B cell (primary cell): Measurements from ENCODE around the gene QRICH1. TPM values are rescaled to one million over a fixed set of nuclear protein-coding genes. Genes with fewer than 3 reads are reported as not detected.

Source experiments
- ATAC-seq: fragments of 200-7000 bp; cut with Tn5 transposase; one replicate; pipeline ENCODE4 v1.10.0; 2021; ENCODE audit warnings: low read depth, mild to moderate bottlenecking, moderate number of reproducible peaks, moderate library complexity
- CTCF ChIA-PET: fragments of 350-600 bp; sonication (Branson Sonifier 250); formaldehyde crosslinking; loops from one replicate; lab custom pipeline; 2021; ENCODE audit warnings: antibody characterized with exemption, inconsistent platforms; lab: Charles Lee
- POLR2A ChIA-PET: fragments of 350-600 bp; sonication (Branson Sonifier 250); formaldehyde crosslinking; loops from one replicate; lab custom pipeline; 2021; ENCODE audit warnings: antibody characterized with exemption; lab: Charles Lee
- DNase-seq: peaks from one replicate; pipeline ENCODE4 v3.0.0; 2013
- H2AFZ ChIP-seq: 2 replicates; pipeline ENCODE4 v1.6.1; 2012; ENCODE audit warnings: mild to moderate bottlenecking, low read depth, low read length; ENCODE audit not compliant: insufficient read depth, poor library complexity, severe bottlenecking
- H3K27ac ChIP-seq, 2 donors: 1 replicate in 1 of 2; 2 replicates in 1 of 2; pipeline ENCODE4 v1.5.1; 2012 to 2013; ENCODE audit warnings: low read length in 2 of 2, mild to moderate bottlenecking in 2 of 2, moderate library complexity in 1 of 2
- H3K27me3 ChIP-seq, 4 experiments: fragments of 200-600 bp in 1 of 4; sonication (generic) in 1 of 4; replicated peaks in 1 of 4; 1 replicate in 2 of 4; 2 replicates in 2 of 4; pipeline versions ENCODE4 v1.6.1 to v1.7.0; 2013 to 2016; ENCODE audit warnings: low read length in 3 of 4, mild to moderate bottlenecking in 2 of 4, mixed read lengths in 1 of 4, moderate library complexity in 1 of 4; ENCODE audit not compliant: insufficient read depth in 4 of 4, control insufficient read depth in 3 of 4; ENCODE audit errors: control extremely low read depth in 1 of 4
- H3K36me3 ChIP-seq, 2 experiments: replicated peaks in 1 of 2; 1 replicate in 1 of 2; 2 replicates in 1 of 2; pipeline versions ENCODE4 v1.6.1 to v1.7.1; 2013; ENCODE audit warnings: low read length in 1 of 2; ENCODE audit not compliant: insufficient read depth in 2 of 2, control insufficient read depth in 1 of 2; ENCODE audit errors: control extremely low read depth in 1 of 2, extremely low read depth in 1 of 2
- H3K4me1 ChIP-seq, 2 donors: fragments of 200-600 bp in 1 of 2; sonication (generic) in 1 of 2; 1 replicate in 1 of 2; 2 replicates in 1 of 2; pipeline versions ENCODE4 v1.5.1 to v1.6.1; 2013 to 2017; ENCODE audit warnings: low read length in 2 of 2; ENCODE audit not compliant: control insufficient read depth in 2 of 2, insufficient read depth in 2 of 2
- H3K4me2 ChIP-seq: replicated peaks from 2 replicates; pipeline ENCODE3; 2012; ENCODE audit warnings: mild to moderate bottlenecking, low read depth, low read length; ENCODE audit not compliant: poor library complexity, severe bottlenecking
- H3K4me3 ChIP-seq, 5 experiments: fragments of 200-600 bp in 1 of 5; sonication (generic) in 1 of 5; 1 replicate in 3 of 5; 2 replicates in 2 of 5; pipeline versions ENCODE4 v1.5.1 to v1.7.0; 2011 to 2016; ENCODE audit warnings: low read length in 4 of 5, mild to moderate bottlenecking in 4 of 5, low read depth in 2 of 5, control low read depth in 1 of 5, moderate library complexity in 1 of 5; ENCODE audit not compliant: insufficient read depth in 1 of 5; ENCODE audit errors: control extremely low read depth in 1 of 5, extremely low read depth in 1 of 5
- H3K79me2 ChIP-seq: fragments of 200-600 bp; sonication (generic); one replicate; pipeline ENCODE4 v1.6.0; 2016; ENCODE audit warnings: low read length; ENCODE audit not compliant: control insufficient read depth, insufficient read depth
- H3K9ac ChIP-seq: fragments of 200-600 bp; sonication (generic); 2 replicates; pipeline ENCODE4 v1.6.1; 2017; ENCODE audit warnings: mild to moderate bottlenecking, low read length, moderate library complexity
- H3K9me3 ChIP-seq, 3 donors: one replicate each; pipeline versions ENCODE4 v1.6.1 to v1.7.1; 2013; ENCODE audit warnings: low read length in 2 of 3; ENCODE audit not compliant: control insufficient read depth in 2 of 3, insufficient read depth in 1 of 3; ENCODE audit errors: control extremely low read depth in 1 of 3
- H4K20me1 ChIP-seq: 2 replicates; pipeline ENCODE4 v1.6.0; 2012; ENCODE audit warnings: mild to moderate bottlenecking, low read length; ENCODE audit not compliant: insufficient read depth, control insufficient read depth, poor library complexity, severe bottlenecking
- H3K27ac Mint-ChIP-seq: one replicate; pipeline ENCODE4 v1.8.0; 2021; ENCODE audit warnings: mixed read lengths
- H3K27me3 Mint-ChIP-seq: one replicate; pipeline ENCODE4 v1.8.0; 2021; ENCODE audit warnings: mixed read lengths
- H3K4me1 Mint-ChIP-seq: one replicate; pipeline ENCODE4 v1.8.0; 2021; ENCODE audit warnings: mixed read lengths
- H3K4me3 Mint-ChIP-seq: one replicate; pipeline ENCODE4 v1.8.0; 2021; ENCODE audit warnings: mixed read lengths
- H3K9me3 Mint-ChIP-seq: one replicate; pipeline ENCODE4 v1.8.0; 2022; ENCODE audit warnings: mixed read lengths; ENCODE audit not compliant: insufficient read depth
- CTCF ChIP-seq: fragments of 200-600 bp; IDR thresholded peaks from one replicate; pipeline ENCODE4 v1.8.0; 2022; ENCODE audit warnings: antibody characterized with exemption, mild to moderate bottlenecking
- EZH2 ChIP-seq: IDR thresholded peaks from 2 replicates; pipeline ENCODE4 v1.6.1; 2012; ENCODE audit warnings: borderline replicate concordance, low read depth, mild to moderate bottlenecking, moderate library complexity, low read length; ENCODE audit not compliant: insufficient read depth, poor library complexity, severe bottlenecking
- WGBS: methylation state at CpG from one replicate; pipeline ENCODE4 v1.1.5; 2013; ENCODE audit warnings: missing lambda C conversion rate; ENCODE audit not compliant: insufficient coverage; 5-methylcytosine and 5-hydroxymethylcytosine counted together
- intact Hi-C: fragments of 100-400 bp; cut with micrococcal nuclease; formaldehyde crosslinking; loops from one replicate; pipeline ENCODE4 v1.10.0; 2022
- polyA plus RNA-seq: library from polyadenylated mRNA; depleted of rRNA; stranded (reverse); fragments of >200 nt; gene quantifications from 2 replicates; pipeline ENCODE4 v1.2.3, GENCODE V29; 2012
- total RNA-seq, 2 donors: library from RNA; stranded (reverse); fragments of 120-200 nt in 1 of 2; gene quantifications; 1 replicate in 1 of 2; 2 replicates in 1 of 2; pipeline versions ENCODE4 v1.2.3 to v1.2.4, GENCODE V29; 2013 to 2022

The QRICH1 gene
- total and polyA plus RNA-seq, 2 donors (not counting 1 experiment from before 2014, with no cell fraction given): 179 to 187 TPM

GRCh38 chr3:49108346-49108745, 14.5 kb upstream of the QRICH1 start:
- H3K9ac ChIP-seq: no peak overlapping the region
- Mint-ChIP-seq H3K4me3 (no peak overlapping the region), H3K9me3 (no peaks in the 10 kb centered on the region), H3K27me3 (no peaks in the 10 kb centered on the region), H3K27ac (no peak overlapping the region), H3K4me1 (peaks cover 25% of the 10 kb centered on the region)
- H3K4me3 ChIP-seq: no peak overlapping the region
- intact Hi-C loops: no loop called here
- ChIA-PET CTCF (no interaction called here), POLR2A (no interaction called here)
- no peaks in the 10 kb centered on the region for H3K27me3 ChIP-seq
- no peak overlapping the region for H2AFZ ChIP-seq
- no peaks in the 10 kb centered on the region for H3K9me3 ChIP-seq
- peaks cover 0 to 48% of the 10 kb centered on the region in 2 experiments for H3K36me3 ChIP-seq
- DNase-seq (no peak), ATAC-seq (no peak)
- H3K4me2 ChIP-seq: no peak overlapping the region
- TF ChIP-seq CTCF (no peak), EZH2 (no peak)
- WGBS: 92% methylated on average over 13 of the region's 14 CpGs
- peaks cover 18% of the 10 kb centered on the region for H3K79me2 ChIP-seq
- no peak overlapping the region for H3K27ac ChIP-seq
- no peaks in the 10 kb centered on the region for H4K20me1 ChIP-seq
- H3K4me1 ChIP-seq: peaks cover 11 to 14% of the 10 kb centered on the region in 2 donors

DNA sequence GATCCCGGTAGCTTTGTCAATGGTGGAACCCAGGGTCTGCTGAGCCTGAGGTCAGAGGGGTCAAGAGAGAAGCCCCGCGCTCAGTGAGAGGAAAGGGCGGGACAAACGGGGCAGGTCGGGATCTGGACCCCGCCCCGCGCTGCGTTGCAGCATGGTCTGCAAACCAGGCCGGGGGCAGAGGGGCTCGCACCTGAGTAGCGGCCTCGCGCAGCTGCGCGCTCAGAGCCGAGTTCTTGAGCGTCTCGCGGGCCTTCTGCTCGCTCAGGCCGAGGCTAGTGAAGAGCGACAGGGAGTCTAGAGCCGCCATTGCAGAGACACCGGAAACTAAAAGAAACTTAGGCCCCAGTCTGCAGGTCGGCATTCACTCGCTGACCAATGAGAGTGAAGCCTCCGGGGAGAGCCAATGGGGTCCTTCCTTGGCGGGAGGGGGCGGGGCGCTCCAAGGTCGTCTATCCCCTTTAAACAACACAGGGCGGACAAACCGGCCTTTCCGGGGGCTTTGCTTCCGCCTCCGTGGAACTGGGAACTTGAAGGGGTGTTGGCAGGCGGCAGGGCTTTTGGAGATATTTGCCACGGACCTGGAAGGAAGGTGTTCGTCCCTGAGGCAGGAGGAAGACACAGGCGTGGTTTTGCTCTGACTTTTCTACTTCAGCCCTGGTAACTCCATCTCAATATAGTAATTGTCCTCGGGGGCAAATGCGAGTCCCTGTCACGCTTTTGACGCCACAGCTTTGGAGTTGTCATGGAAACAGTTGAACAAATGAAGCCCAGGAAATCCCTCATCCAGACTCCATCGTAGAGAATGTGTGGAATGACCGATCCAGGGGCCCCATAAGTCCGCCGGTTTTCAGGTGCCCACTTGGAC, 10.8 kb upstream of the QRICH1 start, which contains the start of gene QARS1:
Gene QARS1, minus strand, starts transcription at position 331 of the 865 bp plus-strand sequence. Its CDS starts 24 bp downstream, at position 307.
- 5% methylated on average over 39 of the region's 50 CpGs for whole genome bisulfite sequencing
- peak; percentile 90 for DNase-seq
- peak within 1 kb of the TSS; percentile 95 for H3K4me3 Mint-ChIP-seq

More for the DNA sequence above, 10.8 kb upstream of the QRICH1 start, which contains the start of gene QARS1:
- ChIA-PET POLR2A (interaction anchor here (1.8 to 2.4 kb wide), 3 partner anchors 11 to 16 kb away, joined by 7 to 28 read pairs (median 9); partner anchors contain the start of genes QRICH1 and USP19), CTCF (interaction anchor here (1.7 to 2.2 kb wide), 3 partner anchors 10 to 116 kb away, joined by 6 to 10 read pairs (median 7); no protein-coding TSS in a partner anchor)
- no peaks in the 10 kb centered on the region for H3K27me3 ChIP-seq
- peak within 1 kb of the TSS; percentile 98 for H2AFZ ChIP-seq
- H3K79me2 ChIP-seq: peaks cover 24% of the 10 kb centered on the region
- Mint-ChIP-seq H3K27me3 (no peaks in the 10 kb centered on the region), H3K27ac (peak within 1 kb of the TSS; percentile 94), H3K9me3 (no peaks in the 10 kb centered on the region), H3K4me1 (peaks cover 27% of the 10 kb centered on the region)
- peak within 1 kb of the TSS; percentile 72 to 98 (median 93) for H3K4me3 ChIP-seq
- peak; percentile 99 for ATAC-seq
- peak within 1 kb of the TSS; percentile 61 to 81 for H3K27ac ChIP-seq
- H3K4me2 ChIP-seq: peak within 1 kb of the TSS; percentile 88
- no peaks in the 10 kb centered on the region for H4K20me1 ChIP-seq
- H3K9ac ChIP-seq: peak within 1 kb of the TSS; percentile 90
- H3K4me1 ChIP-seq: peaks cover 11 to 18% of the 10 kb centered on the region in 2 donors
- H3K36me3 ChIP-seq: peaks cover 4 to 43% of the 10 kb centered on the region in 2 experiments
- no peaks in the 10 kb centered on the region for H3K9me3 ChIP-seq
- TF ChIP-seq CTCF (no peak), EZH2 (no peak)
- intact Hi-C loops: loop anchor here (1.0 kb wide), 3 partner anchors 10 to 62 kb away; partner anchors contain the start of genes CCDC71, QRICH1 and USP19
